NCI-H1105 (cell line): Measurements from ENCODE around the gene PRSS38.

Experiments used
- DNase-seq: peaks from one replicate; lab custom pipeline; 2025; lab: John Stamatoyannopoulos, UW

Gene PRSS38

DNA sequence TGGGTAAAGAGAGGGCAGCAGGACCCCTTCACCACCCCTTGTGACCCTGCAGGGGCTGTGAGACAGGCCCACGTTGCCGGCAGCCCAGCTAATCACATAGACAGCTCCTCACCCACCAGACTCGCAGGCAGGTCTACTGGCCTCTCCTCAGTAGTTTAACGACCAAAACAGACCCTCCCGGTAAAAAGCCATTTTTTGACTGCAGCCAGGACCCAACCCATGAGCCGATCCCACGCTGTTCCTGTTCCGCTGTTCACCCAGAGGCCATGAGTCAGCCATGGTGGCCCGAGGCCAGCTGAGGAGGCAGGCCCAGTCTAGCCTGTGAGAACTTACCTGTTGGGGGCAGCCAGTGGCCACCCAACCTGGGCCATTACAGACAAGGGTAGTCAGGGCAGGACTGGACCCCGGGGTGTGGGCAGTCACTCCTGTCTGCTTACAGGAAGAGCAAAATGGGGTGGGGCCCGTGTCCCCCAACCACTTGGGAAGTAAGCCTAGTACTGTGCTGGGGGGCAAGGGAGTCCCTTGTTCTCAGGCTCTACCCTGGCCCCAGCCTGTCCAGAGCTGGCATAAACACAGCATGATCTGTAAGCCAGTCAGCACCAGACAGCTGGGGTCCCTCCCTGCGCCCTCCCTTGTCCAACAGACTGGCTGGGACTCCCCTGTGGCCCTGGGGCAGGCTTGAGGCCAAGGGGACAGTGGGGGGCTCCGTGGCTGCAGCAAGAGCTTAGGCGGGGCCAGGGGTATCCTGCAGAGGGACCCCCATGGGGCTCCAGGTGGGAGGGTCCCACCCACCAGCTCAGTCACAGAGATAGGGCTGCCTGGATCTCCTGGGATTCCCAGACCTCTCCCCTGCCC lies 70.4 kb downstream of the PRSS38 start:
- DNase-seq: no peak

DNA sequence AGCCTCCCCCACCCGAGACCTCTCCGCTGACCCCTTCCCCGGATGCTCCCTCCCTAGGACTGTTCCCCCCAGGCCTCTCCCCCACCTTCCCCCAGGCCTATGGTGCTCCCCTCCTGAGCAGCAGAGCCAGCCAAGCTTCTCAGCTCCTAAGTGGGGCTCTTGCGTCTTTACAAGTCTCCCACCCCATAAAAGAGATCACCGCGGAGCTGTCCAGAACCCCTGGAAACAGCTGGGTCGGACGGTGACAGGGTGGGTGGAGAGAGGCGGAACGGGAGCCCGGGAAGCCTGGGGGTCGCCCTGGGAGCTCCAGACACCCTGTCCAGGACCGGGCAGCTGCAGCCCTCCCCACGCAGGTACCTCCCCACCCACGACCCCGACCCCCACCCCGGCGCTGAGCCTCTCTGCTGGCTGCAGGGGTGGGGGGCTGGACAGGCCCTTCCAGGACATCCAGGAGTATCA lies 71.1 kb downstream of the PRSS38 start:
- no peak for DNase-seq

DNA sequence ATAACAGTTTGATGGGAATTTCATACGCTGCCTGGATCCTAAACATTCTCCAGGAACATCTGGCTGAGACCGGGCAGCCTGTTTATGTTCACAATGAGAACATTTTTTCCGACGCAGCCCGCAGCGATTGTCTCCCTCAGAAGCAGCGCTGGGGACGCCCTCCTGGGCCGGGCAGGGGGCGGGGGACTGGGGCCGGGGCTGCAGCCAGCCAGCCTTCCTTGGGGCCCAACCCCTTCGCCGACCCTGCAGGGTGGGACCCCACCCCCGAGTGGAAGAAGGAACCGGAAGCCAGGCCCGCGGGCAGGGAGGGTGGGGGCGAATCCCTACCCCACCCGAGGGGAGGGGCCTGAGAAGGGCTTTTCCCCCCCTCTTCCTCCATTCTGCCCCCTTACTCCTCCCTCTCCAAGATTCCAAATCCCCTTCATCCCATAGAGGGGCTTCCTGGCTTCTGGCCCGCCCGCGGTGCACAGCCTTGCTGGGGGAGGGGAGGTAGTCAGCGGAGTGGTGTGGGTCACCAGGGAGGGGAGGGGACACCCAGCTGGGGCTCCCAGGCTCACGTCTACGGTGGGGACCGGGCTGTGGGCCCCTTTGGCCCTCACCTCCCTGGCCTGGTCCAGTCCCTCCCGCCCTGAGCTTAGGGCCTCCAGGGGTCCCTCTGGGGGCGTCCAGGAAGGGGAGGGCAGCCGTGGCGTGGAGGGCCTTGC lies 71.7 kb downstream of the PRSS38 start:
- DNase-seq: no peak

DNA sequence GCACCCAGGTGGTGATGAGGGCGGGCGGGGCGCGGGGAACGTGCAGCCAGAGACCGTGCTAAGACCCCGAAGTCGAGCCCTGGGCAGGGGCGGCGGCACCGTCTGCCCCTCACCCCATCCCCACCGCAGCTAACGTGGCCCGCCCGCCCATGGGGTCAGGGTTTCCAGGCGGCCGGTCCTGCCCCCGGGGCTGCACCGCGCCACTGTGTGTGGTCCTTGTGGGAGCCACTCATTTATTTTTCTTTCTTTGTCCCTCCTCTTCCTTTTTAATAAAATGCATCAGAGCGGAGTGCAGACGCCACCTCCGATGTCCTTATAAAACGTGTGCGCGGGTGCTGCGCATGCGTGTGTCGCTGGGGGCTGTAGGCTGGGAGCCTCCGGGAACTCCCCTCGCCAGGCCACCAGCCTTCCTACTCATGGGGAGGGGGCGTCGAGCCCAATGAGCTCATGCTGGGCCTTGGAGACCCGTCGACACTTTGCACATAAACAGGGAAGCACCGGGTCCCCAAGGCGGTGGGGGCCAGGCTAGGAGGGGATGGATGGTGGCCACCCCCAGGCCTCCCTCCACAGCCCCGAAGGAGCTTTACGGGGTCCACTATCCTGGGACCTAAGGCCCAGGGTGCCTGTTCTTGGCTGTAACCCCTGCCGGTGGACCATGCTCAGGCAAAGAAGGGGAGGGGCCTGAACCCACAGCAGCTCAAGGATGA lies 72.4 kb downstream of the PRSS38 start:
- no peak for DNase-seq

DNA sequence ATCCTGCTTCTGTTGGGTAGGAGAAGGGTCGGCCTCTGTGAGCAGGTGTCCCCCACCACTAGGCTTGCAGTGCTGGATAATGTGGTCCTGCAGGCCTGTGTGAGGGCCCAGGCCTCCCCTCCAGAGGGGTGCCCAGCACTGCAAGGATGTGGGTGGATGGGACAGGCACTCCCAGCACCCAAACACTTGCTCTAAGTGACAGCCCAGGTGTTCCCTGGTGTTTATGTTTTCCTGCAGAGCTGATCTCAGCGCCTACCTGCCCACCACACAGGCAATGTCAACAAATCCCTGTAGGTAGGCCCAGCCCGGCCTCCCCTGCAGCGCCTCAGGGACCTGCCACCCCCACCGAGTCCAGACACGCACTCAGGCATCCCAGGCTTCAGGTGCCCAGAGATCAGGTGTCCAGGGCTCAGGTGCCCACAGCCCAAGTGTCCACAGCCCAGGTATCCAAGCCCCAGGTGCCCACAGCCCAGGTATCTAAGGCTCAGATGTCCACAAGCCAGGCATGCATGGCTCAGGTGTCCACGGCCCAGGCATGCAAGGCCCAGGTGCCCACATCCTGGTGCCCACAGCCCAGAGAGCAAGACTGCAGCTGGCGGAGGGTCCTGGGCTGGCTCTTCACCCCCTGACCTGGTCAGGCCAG lies 73.0 kb downstream of the PRSS38 start:
- no peak for DNase-seq

GRCh38 chr1:227889047-227889862 lies 73.8 kb downstream of the PRSS38 start:
- DNase-seq: no peak

GRCh38 chr1:227889863-227890405 lies 74.5 kb downstream of the PRSS38 start:
- no peak for DNase-seq

DNA sequence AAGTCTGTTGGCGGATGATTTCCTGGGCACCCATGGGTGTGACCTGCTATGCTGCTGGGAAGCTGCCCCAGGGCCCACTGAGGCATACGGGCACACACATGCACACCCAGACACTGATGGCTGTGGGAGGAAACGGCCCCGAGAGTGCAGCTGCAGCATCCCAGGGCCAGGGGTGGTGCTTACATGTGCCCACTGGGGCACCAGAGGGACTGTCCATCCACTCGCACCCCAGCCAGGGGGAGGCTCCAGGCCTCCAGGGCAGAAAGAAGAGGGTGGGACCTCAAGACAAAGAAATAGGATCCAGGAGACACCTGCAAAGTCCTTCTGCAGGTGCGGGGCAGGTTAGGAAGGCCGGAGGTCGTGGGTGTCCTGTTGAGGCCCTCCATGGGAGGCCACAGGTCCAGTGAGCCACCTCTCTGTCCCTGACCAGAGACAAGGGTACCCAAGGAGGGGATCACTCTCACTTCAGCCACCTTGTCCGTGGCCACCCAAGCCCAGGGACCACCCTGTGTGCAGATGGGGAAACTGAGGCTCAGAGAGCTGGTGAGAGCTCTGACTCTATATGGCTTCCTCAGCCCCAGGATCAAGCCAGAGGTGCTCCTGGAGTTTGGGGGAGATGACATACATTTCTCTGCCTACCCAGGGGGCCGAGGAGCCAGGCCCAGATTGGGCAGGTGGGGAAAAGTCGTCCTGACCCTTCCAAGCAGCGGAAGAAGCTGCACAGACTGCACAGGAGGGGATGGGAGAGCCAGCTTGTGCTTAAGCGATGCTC lies 75.2 kb downstream of the PRSS38 start:
- DNase-seq: no peak

GRCh38 chr1:227891223-227891954 lies 75.9 kb downstream of the PRSS38 start:
- no peak for DNase-seq

DNA sequence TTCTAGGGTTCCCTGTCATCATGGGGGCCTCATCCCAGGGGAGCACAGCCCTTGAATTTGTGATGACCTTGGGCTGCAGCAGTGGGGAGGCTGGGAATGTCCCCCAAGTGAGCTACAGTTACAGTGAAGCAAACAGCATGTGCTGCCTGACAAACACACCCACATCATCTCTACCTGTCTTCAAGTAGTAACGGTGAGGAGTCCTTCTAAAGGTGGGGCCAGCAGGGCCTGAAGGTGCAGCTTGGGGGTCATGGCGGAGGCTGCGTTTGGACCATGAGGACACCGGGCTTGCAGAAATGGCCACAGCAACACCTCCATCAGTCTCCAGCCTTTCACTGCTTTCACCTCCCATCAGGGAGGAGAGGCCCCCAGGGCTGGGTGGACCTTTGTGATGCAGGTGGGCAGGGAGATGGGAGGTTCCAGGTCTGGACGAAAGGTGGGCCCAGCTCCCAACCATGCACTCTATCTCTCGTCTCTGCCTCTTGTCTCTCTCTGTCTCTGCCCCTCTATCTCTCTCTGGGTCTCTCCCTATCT lies 76.5 kb downstream of the PRSS38 start:
- DNase-seq: no peak

DNA sequence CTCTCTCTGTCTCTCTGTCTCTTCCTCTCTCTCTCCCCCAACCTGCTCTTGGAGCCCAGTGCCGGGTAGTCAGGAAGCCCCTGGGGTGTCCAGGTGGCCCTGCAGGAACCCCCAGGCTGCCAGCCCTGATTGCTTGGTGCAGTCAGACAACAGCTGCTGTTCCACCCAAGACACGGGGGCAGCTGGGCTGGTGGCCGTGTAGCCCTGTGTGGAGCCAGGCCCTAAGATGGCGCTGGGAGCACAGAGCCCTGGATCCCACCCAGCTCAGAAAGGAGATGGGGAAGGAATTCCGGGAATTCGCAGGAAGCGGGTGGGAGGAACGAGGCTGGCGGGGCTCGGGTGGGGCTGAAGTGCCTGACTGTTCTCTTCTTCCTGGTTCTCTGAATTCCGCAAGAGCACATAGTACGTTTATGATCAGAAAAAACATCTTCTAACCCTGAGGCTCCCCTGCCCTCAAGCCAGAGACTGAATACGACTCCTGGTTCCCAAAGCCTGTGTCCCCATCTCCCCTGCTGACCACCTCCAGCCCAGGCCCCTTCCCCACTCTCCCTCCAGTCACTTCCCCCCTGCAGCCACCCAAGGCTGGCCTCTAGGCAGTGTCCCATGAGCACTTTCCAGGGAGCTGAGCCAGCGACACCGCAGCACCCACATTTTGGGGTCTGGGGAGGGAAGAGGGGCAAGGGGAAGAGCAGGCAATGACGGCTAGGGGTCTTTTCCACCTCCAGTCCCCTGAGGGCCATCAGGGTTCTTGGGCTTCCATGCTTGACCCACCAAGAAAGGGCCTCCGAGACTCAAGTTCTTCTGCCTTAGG lies 77.2 kb downstream of the PRSS38 start:
- no peak for DNase-seq

DNA sequence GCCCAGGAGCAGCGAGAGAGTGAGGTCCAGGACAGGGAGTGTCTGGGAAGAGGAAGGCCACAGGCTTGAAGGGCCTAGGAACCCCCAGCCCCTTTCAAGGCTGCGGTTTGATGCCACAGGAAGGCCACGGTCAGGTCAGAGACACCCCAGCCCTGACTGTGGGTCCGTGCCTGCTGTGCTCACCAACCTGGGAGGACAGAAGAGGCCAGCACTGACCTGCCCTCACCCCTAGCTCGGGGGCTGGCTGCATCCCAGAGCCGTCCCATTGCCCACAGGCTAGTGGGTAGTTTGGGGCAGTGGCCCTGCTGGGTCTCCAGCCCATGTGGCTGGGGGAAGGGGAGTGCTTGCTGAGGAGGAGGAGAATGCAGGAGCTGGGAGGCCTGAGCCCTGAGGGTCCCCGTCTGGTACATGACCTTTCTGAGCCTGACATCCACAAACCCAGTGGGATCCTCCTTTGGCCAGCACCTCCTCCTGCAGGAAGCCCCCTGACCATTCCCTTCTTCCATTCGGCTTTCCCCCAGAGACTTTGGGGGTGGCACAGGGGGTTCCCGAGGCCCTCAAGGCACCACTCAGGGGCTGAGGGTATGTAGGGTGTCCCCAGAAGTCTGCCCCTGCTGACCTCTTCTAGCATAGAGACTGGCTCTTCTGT lies 77.9 kb downstream of the PRSS38 start:
- no peak for DNase-seq

DNA sequence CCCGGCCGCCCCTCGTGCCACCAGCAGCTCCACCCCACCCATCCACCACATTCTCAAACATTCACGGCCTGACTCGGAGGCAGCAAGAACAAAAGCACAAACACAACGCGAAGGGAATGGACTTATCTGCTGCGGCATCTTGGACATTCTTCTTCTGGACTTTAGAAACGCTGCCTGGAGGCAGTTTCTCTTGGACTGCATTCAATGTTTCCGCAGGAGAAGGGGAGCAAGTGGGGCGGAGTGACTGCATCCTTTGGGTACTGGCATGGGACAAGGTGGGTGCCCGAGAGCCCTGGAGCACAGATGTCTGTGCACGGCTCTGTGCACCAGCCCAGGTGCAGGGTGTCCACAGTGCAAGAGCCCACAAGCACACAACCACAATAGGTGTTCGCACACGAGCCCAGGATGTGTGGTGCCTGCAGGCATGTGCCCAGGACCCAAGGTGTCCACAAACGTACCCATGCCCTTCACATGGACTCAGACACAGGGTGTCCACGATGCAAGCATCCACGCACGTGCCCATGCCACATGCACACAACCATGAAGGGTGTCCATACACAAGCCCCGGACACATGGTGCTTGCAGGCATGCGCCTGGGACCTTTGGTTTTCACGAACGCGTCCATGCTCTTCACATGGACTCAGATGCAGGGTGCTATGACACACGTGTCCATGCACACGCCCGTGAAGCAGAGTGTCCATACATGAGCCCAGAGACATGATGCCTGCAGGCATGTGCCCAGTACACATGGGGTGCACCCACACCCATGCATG lies 78.7 kb downstream of the PRSS38 start:
- no peak for DNase-seq

- no peak for DNase-seq
Measured at GRCh38 chr1:227894831-227895451, 79.5 kb downstream of the PRSS38 start.
